ENCODE measurements around the gene CDH3.
"Not testable (repeated sequence)": the region's sequence is repeated elsewhere in the genome, so short reads cannot be mapped to it uniquely, and the experiment has no call there.

The CDH3 gene

GRCh38 chr16:68700831-68701230 is 55.7 kb downstream of the CDH3 start:
- no peak for TF ChIP-seq CTCF (IDR thresholded peaks at IDR 0.05; ENCODE audit: extremely low read depth, missing control alignments)
- DNase-seq (ENCODE audit: low spot score): no peak

- DNase-seq (ENCODE audit: low spot score): peak; percentile 74
- TF ChIP-seq CTCF (IDR thresholded peaks at IDR 0.05; ENCODE audit: extremely low read depth, missing control alignments): peak; percentile 58
These were observed 59.2 kb downstream of the CDH3 start for GRCh38 chr16:68704232-68704867.

GRCh38 chr16:68707340-68708152 is 62.4 kb downstream of the CDH3 start:
- no peak for DNase-seq (ENCODE audit: low spot score)
- no peak for TF ChIP-seq CTCF (IDR thresholded peaks at IDR 0.05; ENCODE audit: extremely low read depth, missing control alignments)

- TF ChIP-seq CTCF (IDR thresholded peaks at IDR 0.05; ENCODE audit: extremely low read depth, missing control alignments): no peak
- DNase-seq (ENCODE audit: low spot score): no peak
These were observed 65.1 kb downstream of the CDH3 start for GRCh38 chr16:68710211-68710610.

GRCh38 chr16:68711421-68712139 is 66.5 kb downstream of the CDH3 start:
- DNase-seq (ENCODE audit: low spot score): no peak
- no peak for TF ChIP-seq CTCF (IDR thresholded peaks at IDR 0.05; ENCODE audit: extremely low read depth, missing control alignments)

GRCh38 chr16:68713361-68713760 is 68.3 kb downstream of the CDH3 start:
- TF ChIP-seq CTCF (IDR thresholded peaks at IDR 0.05; ENCODE audit: extremely low read depth, missing control alignments): no peak
- DNase-seq (ENCODE audit: low spot score): no peak

GRCh38 chr16:68715471-68715870 is 70.4 kb downstream of the CDH3 start:
- TF ChIP-seq CTCF (IDR thresholded peaks at IDR 0.05; ENCODE audit: extremely low read depth, missing control alignments): no peak
- DNase-seq (ENCODE audit: low spot score): no peak

- DNase-seq (ENCODE audit: low spot score): not testable (repeated sequence)
These were observed 71.4 kb downstream of the CDH3 start for GRCh38 chr16:68716516-68716915.
